Mucosa of gallbladder (tissue), 1 donor: ENCODE results near the gene SLC22A23. TPM values are rescaled to one million over a fixed set of nuclear protein-coding genes. Genes with fewer than 3 reads are reported as not detected.

Experiments used
- DNase-seq: peaks from one replicate; pipeline ENCODE4 v3.0.0-alpha.2; 2020; ENCODE audit warnings: low spot score
- total RNA-seq: library from RNA; stranded (reverse); gene quantifications from one replicate; pipeline ENCODE4 v1.2.1, GENCODE V29; 2021
- donor health status: DM: no; HTN: no; CAD: no.

The SLC22A23 gene
- total RNA-seq, 1 donor from 2014 or later, result 46.0 TPM

- no peak for DNase-seq
Observed at GRCh38 chr6:3371222-3371949, 85.5 kb downstream of the SLC22A23 start.

GRCh38 chr6:3370361-3371221 is 86.3 kb downstream of the SLC22A23 start:
- DNase-seq, result no peak

- DNase-seq, result no peak
Observed at GRCh38 chr6:3369985-3370360, 86.9 kb downstream of the SLC22A23 start.

GRCh38 chr6:3368685-3369084 is 88.2 kb downstream of the SLC22A23 start:
- DNase-seq, result no peak

GRCh38 chr6:3367630-3368029 is 89.2 kb downstream of the SLC22A23 start:
- no peak for DNase-seq

GRCh38 chr6:3366596-3367413 is 90.0 kb downstream of the SLC22A23 start:
- no peak for DNase-seq

GRCh38 chr6:3364391-3364790 is 92.5 kb downstream of the SLC22A23 start:
- no peak for DNase-seq

GRCh38 chr6:3363296-3364025 is 93.4 kb downstream of the SLC22A23 start:
- peak; percentile 89 for DNase-seq

GRCh38 chr6:3361312-3362037 is 95.4 kb downstream of the SLC22A23 start:
- no peak for DNase-seq

- no peak for DNase-seq
Observed at GRCh38 chr6:3360727-3361045, 96.2 kb downstream of the SLC22A23 start.

- no peak for DNase-seq
Observed at GRCh38 chr6:3359973-3360726, 96.7 kb downstream of the SLC22A23 start.

- DNase-seq, result no peak
Observed at GRCh38 chr6:3359101-3359752, 97.6 kb downstream of the SLC22A23 start.

- no peak for DNase-seq
Observed at GRCh38 chr6:3358413-3359100, 98.3 kb downstream of the SLC22A23 start.

GRCh38 chr6:3357678-3358077 is 99.2 kb downstream of the SLC22A23 start:
- DNase-seq, result no peak

- no peak for DNase-seq
Observed at GRCh38 chr6:3356824-3357420, 99.9 kb downstream of the SLC22A23 start.

GRCh38 chr6:3356056-3356823 is 100.6 kb downstream of the SLC22A23 start:
- DNase-seq, result peak; percentile 78

GRCh38 chr6:3355358-3356055 is 101.3 kb downstream of the SLC22A23 start:
- peak; percentile 31 for DNase-seq
